Ovary (tissue), 9 donors: Measurements from ENCODE around the gene BMERB1. TPM values are rescaled to one million over a fixed set of nuclear protein-coding genes. Genes with fewer than 3 reads are reported as not detected.
A peak's percentile ranks its signal among the peaks of the same experiment; 100 is the strongest.

Experiments used
- DNase-seq, 5 donors: peaks; one replicate each; pipeline ENCODE4 v3.0.0-alpha.2; 2019 to 2020
- H3K27ac ChIP-seq, 2 donors: fragments of 200-600 bp; one replicate each; pipeline versions ENCODE4 v1.5.1 to v1.8.0; 2019 to 2022
- H3K27me3 ChIP-seq: fragments of 200-600 bp; one replicate; pipeline ENCODE4 v1.8.0; 2022
- H3K36me3 ChIP-seq: fragments of 200-600 bp; sonication (generic); one replicate; pipeline ENCODE4 v1.5.1; 2019
- H3K4me1 ChIP-seq: one replicate; pipeline ENCODE4 v1.8.1; 2013; ENCODE audit warnings: mild to moderate bottlenecking, moderate library complexity; ENCODE audit not compliant: insufficient read depth
- H3K4me3 ChIP-seq: fragments of 200-600 bp; sonication (generic); one replicate; pipeline ENCODE4 v1.5.1; 2017
- H3K9me3 ChIP-seq, 2 donors: fragments of 200-600 bp in 1 of 2; sonication (generic) in 1 of 2; one replicate each; pipeline versions ENCODE4 v1.5.1 to v1.8.1; 2013 to 2019; ENCODE audit warnings: mild to moderate bottlenecking in 1 of 2, moderate library complexity in 1 of 2
- EP300 ChIP-seq: sonication (generic); formaldehyde crosslinking; IDR thresholded peaks from one replicate; pipeline ENCODE4 v1.6.1; 2017; ENCODE audit warnings: antibody characterized with exemption
- POLR2A ChIP-seq: fragments of 450-650 bp; IDR thresholded peaks from one replicate; pipeline ENCODE4 v1.6.1; 2017; ENCODE audit warnings: antibody characterized with exemption, mild to moderate bottlenecking, moderate library complexity
- WGBS, 3 donors: extraction: QIAGEN DNeasy Blood & Tissue Kit in 1 of 3; methylation state at CpG; one replicate each; pipeline versions ENCODE4 v1.1.5 to v1.1.7; 2013 to 2017; 5-methylcytosine and 5-hydroxymethylcytosine counted together
- intact Hi-C, 4 donors: fragments of 100-400 bp; cut with DNase I; formaldehyde crosslinking; loops; one replicate each; pipeline versions ENCODE4 v1.11.0 to v1.15.1; 2022 to 2023
- polyA plus RNA-seq, 2 donors: library from polyadenylated mRNA; stranded (reverse); fragments of 200-250 nt in 1 of 2; fragments of 350-450 nt in 1 of 2; fragmentation: Illumina TruSeq in 1 of 2; extraction: RNeasy Lipid Tissue Mini Kit (QIAGEN cat#74804) in 1 of 2; gene quantifications; one replicate each; pipeline ENCODE4 v1.2.3, GENCODE V29; 2013 to 2014
- total RNA-seq, 7 donors: library from RNA; depleted of rRNA in 2 of 7; stranded (reverse); fragments of >200 nt in 2 of 7; fragmentation: NEBNext Ultra II Directional in 3 of 7; extraction: Animal tissue kit (Norgen Biotek cat#: 25700) in 3 of 7; gene quantifications; one replicate each; pipeline versions ENCODE4 v1.1.0 to v1.2.4, GENCODE V29; 2016 to 2023
- TF ChIP-seq, protein P1 (sequence below), 3 donors: fragments of 450-650 bp in 2 of 3; fragments of 200-600 bp in 1 of 3; IDR thresholded peaks; one replicate each; pipeline versions ENCODE4 v1.5.1 to v1.8.0; 2016 to 2022; ENCODE audit warnings: antibody characterized with exemption in 3 of 3, mild to moderate bottlenecking in 1 of 3
- donor health status: DM: no; HTN: no; CAD: no; lungs with moderate emphysema.
- donor health status: DM: no; HTN: no; CAD: no.
- donor health status: Bipolar disorder and iron deficiency.
- donor health status: DM: yes; HTN: yes; CAD: no.
- donor health status: DM: no; HTN: no; CAD: no.
- donor health status: DM: yes; HTN: yes; CAD: no.

The BMERB1 gene
- total and polyA plus RNA-seq, 9 donors: 22.6 to 77.5 (median 65.2) TPM

DNA sequence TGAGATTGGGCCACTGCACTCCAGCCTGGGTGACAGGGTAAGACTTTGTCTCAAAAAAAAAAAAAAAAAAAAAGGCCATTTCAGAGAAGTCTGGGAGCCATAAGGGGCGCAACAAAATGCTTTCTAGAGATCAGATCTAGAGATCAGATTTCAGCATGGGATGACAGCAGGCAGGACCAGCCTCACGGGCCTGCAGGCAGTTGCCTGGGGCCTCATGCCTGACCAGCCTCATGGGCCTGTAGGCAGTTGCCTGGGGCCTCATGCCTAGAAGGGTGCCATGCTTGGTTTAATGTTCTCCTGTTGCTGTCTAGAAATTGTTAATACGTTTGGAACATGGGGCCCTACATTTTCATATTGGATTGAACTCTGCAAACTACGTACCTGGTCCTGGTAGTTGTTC lies 149.1 kb downstream of the BMERB1 start:
- no peaks in the 10 kb centered on the region for H3K27me3 ChIP-seq
- TF ChIP-seq, protein P1, sequence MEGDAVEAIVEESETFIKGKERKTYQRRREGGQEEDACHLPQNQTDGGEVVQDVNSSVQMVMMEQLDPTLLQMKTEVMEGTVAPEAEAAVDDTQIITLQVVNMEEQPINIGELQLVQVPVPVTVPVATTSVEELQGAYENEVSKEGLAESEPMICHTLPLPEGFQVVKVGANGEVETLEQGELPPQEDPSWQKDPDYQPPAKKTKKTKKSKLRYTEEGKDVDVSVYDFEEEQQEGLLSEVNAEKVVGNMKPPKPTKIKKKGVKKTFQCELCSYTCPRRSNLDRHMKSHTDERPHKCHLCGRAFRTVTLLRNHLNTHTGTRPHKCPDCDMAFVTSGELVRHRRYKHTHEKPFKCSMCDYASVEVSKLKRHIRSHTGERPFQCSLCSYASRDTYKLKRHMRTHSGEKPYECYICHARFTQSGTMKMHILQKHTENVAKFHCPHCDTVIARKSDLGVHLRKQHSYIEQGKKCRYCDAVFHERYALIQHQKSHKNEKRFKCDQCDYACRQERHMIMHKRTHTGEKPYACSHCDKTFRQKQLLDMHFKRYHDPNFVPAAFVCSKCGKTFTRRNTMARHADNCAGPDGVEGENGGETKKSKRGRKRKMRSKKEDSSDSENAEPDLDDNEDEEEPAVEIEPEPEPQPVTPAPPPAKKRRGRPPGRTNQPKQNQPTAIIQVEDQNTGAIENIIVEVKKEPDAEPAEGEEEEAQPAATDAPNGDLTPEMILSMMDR (IDR thresholded peaks at IDR 0.05): no peak
- TF ChIP-seq EP300: no peak
- 90 to 96% (median 92%) methylated on average over 4 of the region's 4 CpGs for WGBS, 3 donors
- DNase-seq: no peak
- H3K36me3 ChIP-seq: no peaks in the 10 kb centered on the region
- H3K27ac ChIP-seq: no peak overlapping the region
- H3K9me3 ChIP-seq: no peaks in the 10 kb centered on the region
- intact Hi-C loops: no loop called here
- H3K4me3 ChIP-seq: no peak overlapping the region
- no peaks in the 10 kb centered on the region for H3K4me1 ChIP-seq

DNA sequence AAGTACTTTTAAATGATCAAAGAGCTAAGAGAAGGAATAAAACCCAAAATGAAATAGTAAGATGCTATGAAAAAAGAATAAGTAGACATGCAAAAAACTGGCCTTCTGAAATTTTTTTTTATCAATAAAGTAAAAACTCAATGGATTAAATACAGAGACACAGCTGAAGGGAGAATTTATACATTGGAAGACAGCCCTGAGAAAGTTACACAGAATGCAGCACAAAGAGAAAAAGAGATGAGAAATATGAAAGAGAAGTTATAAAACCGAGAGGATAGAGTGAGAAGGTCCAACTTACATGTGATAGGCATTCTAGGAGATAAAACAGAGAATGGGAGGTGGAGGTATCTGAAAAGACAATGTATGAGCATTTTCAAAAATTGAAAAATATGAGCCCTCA lies 151.6 kb downstream of the BMERB1 start:
- DNase-seq: no peak
- Histone ChIP-seq H3K9me3 (no peaks in the 10 kb centered on the region), H3K4me3 (no peak overlapping the region), H3K4me1 (no peaks in the 10 kb centered on the region), H3K27me3 (no peaks in the 10 kb centered on the region), H3K27ac (no peak overlapping the region), H3K36me3 (no peaks in the 10 kb centered on the region)
- TF ChIP-seq, protein P1 (IDR thresholded peaks at IDR 0.05): no peak
- TF ChIP-seq POLR2A: no peak
- TF ChIP-seq EP300: no peak
- intact Hi-C loops: no loop called here
- 87 to 96% (median 92%) methylated on average over 1 of the region's 1 CpG for whole genome bisulfite sequencing, 3 donors

DNA sequence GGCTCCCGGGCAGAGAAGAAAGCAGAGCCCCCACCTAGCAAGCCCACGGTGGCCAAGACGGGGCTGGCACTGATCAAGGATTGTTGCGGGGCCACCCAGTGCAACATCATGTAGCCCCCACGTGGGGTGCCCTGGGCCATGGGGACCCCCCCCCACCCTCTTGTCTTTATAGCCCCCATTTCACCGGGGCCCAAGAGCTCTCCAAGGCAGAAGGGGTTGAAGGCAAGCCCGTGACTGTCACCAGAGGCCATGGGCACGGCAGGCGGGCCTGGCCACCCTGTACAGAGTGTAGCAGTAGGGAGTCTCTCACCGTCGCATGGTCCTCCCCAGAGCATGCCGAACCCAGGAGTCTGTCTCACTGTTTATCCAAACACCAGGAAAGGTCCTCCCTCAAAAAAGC lies 152.3 kb downstream of the BMERB1 start:
- no peaks in the 10 kb centered on the region for H3K36me3 ChIP-seq

DNA sequence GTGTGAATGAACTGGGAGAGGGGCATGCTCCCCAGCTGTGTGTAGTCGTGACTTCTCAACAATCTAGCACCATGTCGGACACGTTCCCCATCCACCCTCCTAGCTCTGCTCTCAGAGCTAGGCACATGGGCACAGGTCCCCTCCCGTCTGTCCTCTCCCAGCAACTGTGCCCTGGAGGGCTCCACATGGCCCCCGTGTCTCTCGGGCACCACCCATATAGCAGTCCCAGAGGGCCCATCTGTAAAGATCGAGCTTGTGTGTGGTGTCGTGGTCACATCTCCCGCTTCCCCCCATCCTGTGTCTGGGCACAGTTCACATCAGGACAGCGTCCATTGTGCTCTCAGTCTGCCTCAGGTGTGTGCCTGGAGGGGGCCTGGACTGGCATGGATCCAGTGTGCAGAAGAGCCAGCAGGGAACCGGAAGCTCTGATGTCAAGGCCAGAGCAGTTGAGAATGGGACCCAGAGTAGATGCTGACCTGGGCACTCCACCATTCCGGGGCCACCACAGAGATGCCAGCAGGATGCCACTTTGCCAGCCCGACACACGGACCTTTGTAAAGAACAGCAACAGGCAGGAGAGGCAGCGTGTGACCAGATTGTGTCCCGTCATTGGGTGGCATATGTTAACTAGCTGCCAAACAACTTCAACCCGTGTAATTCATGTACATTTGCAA lies 152.9 kb downstream of the BMERB1 start:
- Histone ChIP-seq H3K9me3 (no peaks in the 10 kb centered on the region), H3K4me1 (no peaks in the 10 kb centered on the region), H3K27me3 (no peaks in the 10 kb centered on the region), H3K4me3 (no peak overlapping the region), H3K27ac (no peak overlapping the region), H3K36me3 (no peaks in the 10 kb centered on the region)
- peak in 1 of 5 donors; percentile 9 for DNase-seq
- 95 to 97% (median 97%) methylated on average over 17 of the region's 17 CpGs for WGBS, 3 donors
- TF ChIP-seq EP300 (no peak), POLR2A (no peak)
- TF ChIP-seq, protein P1 (IDR thresholded peaks at IDR 0.05): no peak
- intact Hi-C loops: no loop called here

More for the DNA sequence above, 152.3 kb downstream of the BMERB1 start:
- 94 to 98% (median 97%) methylated on average over 12 of the region's 12 CpGs for WGBS, 3 donors
- no peaks in the 10 kb centered on the region for H3K9me3 ChIP-seq
- no peaks in the 10 kb centered on the region for H3K27me3 ChIP-seq
- intact Hi-C loops: no loop called here
- TF ChIP-seq, protein P1 (IDR thresholded peaks at IDR 0.05): no peak
- TF ChIP-seq EP300: no peak
- no peak for TF ChIP-seq POLR2A
- no peak for DNase-seq
- no peak overlapping the region for H3K4me3 ChIP-seq
- H3K27ac ChIP-seq: no peak overlapping the region
- H3K4me1 ChIP-seq: no peaks in the 10 kb centered on the region
